HepG2 (cell line): ENCODE data around the gene LSM2. TPM values are rescaled to one million over a fixed set of nuclear protein-coding genes. Genes with fewer than 3 reads are reported as not detected.

ENCODE experiments used
- ADNP ChIP-seq: sonication (generic); formaldehyde crosslinking; IDR thresholded peaks from 2 replicates; pipeline ENCODE4 v1.4.0; 2020; ENCODE audit warnings: missing genetic modification reagents
- ARHGAP35 ChIP-seq: sonication (generic); formaldehyde crosslinking; IDR thresholded peaks from 2 replicates; pipeline ENCODE4 v1.9.0; 2022; ENCODE audit warnings: mild to moderate bottlenecking, inconsistent platforms, moderate library complexity, missing genetic modification reagents, borderline replicate concordance
- BCL3 ChIP-seq: sonication (generic); formaldehyde crosslinking; IDR thresholded peaks from 2 replicates; pipeline ENCODE4 v1.5.1; 2020; ENCODE audit warnings: mild to moderate bottlenecking, missing genetic modification reagents, moderate library complexity
- ETV5 ChIP-seq: IDR thresholded peaks from 2 replicates; pipeline ENCODE4 v1.6.1; 2018; ENCODE audit warnings: missing biosample characterization, missing genetic modification reagents, inconsistent platforms, borderline replicate concordance
- GATAD2A ChIP-seq: IDR thresholded peaks from 2 replicates; pipeline ENCODE4 v1.6.1; 2016
- KDM2A ChIP-seq: sonication (generic); formaldehyde crosslinking; IDR thresholded peaks from 2 replicates; pipeline ENCODE4 v1.4.0; 2020; ENCODE audit warnings: low read depth, missing genetic modification reagents, borderline replicate concordance
- PAXIP1 ChIP-seq: sonication (generic); formaldehyde crosslinking; conservative IDR thresholded peaks from 2 replicates; pipeline ENCODE4 v1.4.0; 2020; ENCODE audit warnings: mild to moderate bottlenecking, missing genetic modification reagents, moderate library complexity
- SIN3A ChIP-seq: IDR thresholded peaks from 2 replicates; pipeline ENCODE4 v1.6.1; 2011; ENCODE audit warnings: low read depth, mild to moderate bottlenecking, control low read depth, low read length, borderline replicate concordance
- SOX6 ChIP-seq, 2 experiments: fragments of 450-650 bp in 1 of 2; sonication (generic) in 1 of 2; formaldehyde crosslinking in 1 of 2; IDR thresholded peaks; 2 replicates each; pipeline versions ENCODE4 v1.4.0 to v1.6.1; 2017 to 2020; ENCODE audit warnings: antibody characterized with exemption in 1 of 2, mild to moderate bottlenecking in 1 of 2, missing genetic modification reagents in 1 of 2
- XBP1 ChIP-seq: sonication (generic); formaldehyde crosslinking; IDR thresholded peaks from 2 replicates; pipeline ENCODE4 v1.5.0; 2020; ENCODE audit warnings: missing genetic modification reagents
- ZNF407 ChIP-seq: sonication (generic); formaldehyde crosslinking; IDR thresholded peaks from one replicate; pipeline ENCODE4 v1.5.1; 2020; ENCODE audit warnings: mild to moderate bottlenecking, missing genetic modification reagents; ENCODE audit errors: not compliant biosample characterization
- ZNF564 ChIP-seq: sonication (generic); formaldehyde crosslinking; IDR thresholded peaks from 2 replicates; pipeline ENCODE4 v1.8.1; 2023; ENCODE audit warnings: mild to moderate bottlenecking, missing genetic modification reagents
- ZNF773 ChIP-seq: sonication (generic); formaldehyde crosslinking; IDR thresholded peaks from 2 replicates; pipeline ENCODE4 v1.4.0; 2020; ENCODE audit warnings: missing genetic modification reagents, borderline replicate concordance
- polyA plus RNA-seq, 8 experiments: library from polyadenylated mRNA; depleted of rRNA in 3 of 8; stranded (reverse) in 7 of 8; unstranded in 1 of 8; fragments of >200 nt; fragmentation: Illumina TruSeq in 4 of 8; extraction: Trizol in 4 of 8; gene quantifications; 2 replicates each; pipeline versions ENCODE4 v1.2.1 to v1.2.3, GENCODE V29; 2011 to 2016; ENCODE audit warnings: low read depth in 4 of 8, missing spikeins in 1 of 8, mixed read lengths in 1 of 8; ENCODE audit not compliant: insufficient read depth in 1 of 8
- total RNA-seq, 5 experiments: library from RNA; depleted of rRNA; stranded (reverse); fragments of >200 nt; fragmentation: Illumina TruSeq; extraction: Trizol; gene quantifications; 2 replicates each; pipeline ENCODE4 v1.2.3, GENCODE V29; 2016; ENCODE audit warnings: low read depth in 1 of 5

Gene LSM2
- total and polyA plus RNA-seq, 2 of the 13 experiments (the other 11 are each of a cell fraction or from before 2014, with no cell fraction given), result 69.4 to 90.5 TPM

- TF ChIP-seq PAXIP1 (CRISPR knock-in tag) (0 out of 2 replicates have a peak, but pooled peaks have one; percentile 43), ETV5 (CRISPR knock-in tag) (peak; percentile 7), ARHGAP35 (no peak), SIN3A (peak; percentile 89; the same call in 1 of the 2 replicates), GATAD2A (CRISPR knock-in tag) (peak; percentile 34; the same call in 1 of the 2 replicates), ZNF407 (CRISPR knock-in tag) (peak; percentile 47), ZNF773 (CRISPR knock-in tag) (peak; percentile 86; the same call in 1 of the 2 replicates), XBP1 (0 out of 2 replicates have a peak, but pooled peaks have one; percentile 34), ADNP (CRISPR knock-in tag) (peak; percentile 78), SOX6 (IDR thresholded peaks at IDR 0.05) (no peak), SOX6 (CRISPR knock-in tag; IDR thresholded peaks at IDR 0.05) (peak; percentile 80), BCL3 (CRISPR knock-in tag) (peak; percentile 75), KDM2A (peak; percentile 71), ZNF564 (CRISPR knock-in tag) (0 out of 2 replicates have a peak, but pooled peaks have one; percentile 22)
Measured at GRCh38 chr6:31795616-31796298, 11.0 kb downstream of the LSM2 start, which contains the start of gene VARS1 (continued).
